ENCODE results near the gene TRPT1. TPM values are rescaled to one million over a fixed set of nuclear protein-coding genes. Genes with fewer than 3 reads are reported as not detected.
A peak's percentile ranks its signal among the peaks of the same experiment; 100 is the strongest.

The TRPT1 gene
- polyA plus RNA-seq, 3 donors: 24.8 to 34.6 (median 31.6) TPM

GRCh38 chr11:64240435-64241240 is 14.7 kb upstream of the TRPT1 start, which contains the start of gene FKBP2:
Gene FKBP2, plus strand, starts transcription at chr11:64241095. Its CDS starts 1,293 bp downstream, at chr11:64242388.
- peak within 1 kb of the TSS; percentile 99 for H3K4me2 ChIP-seq (replicated peaks; ENCODE audit: extremely low read depth, low read length, poor library complexity, severe bottlenecking)
- peak within 1 kb of the TSS; percentile 96 to 100 for H3K27ac ChIP-seq (ENCODE audit: low read depth in 1 of 2, low read length in 2 of 2)
- peaks cover 61 to 75% of the 10 kb centered on the region in 2 donors for H3K4me1 ChIP-seq (ENCODE audit: control insufficient read depth in 1 of 2, insufficient read depth in 2 of 2, low read length in 2 of 2)
- peak within 1 kb of the TSS; percentile 54 to 84 (median 81) for H3K4me3 ChIP-seq (replicated peaks in 1 of 3; ENCODE audit: low read depth in 2 of 3, low read length in 3 of 3)
- peaks cover 0 to 5% (median 0%) of the 10 kb centered on the region in 3 donors for H3K27me3 Mint-ChIP-seq (ENCODE audit: low read depth in 3 of 3)
- H3K79me2 ChIP-seq (ENCODE audit: insufficient read depth, low read length): peaks cover 33% of the 10 kb centered on the region
- H3K27me3 ChIP-seq (ENCODE audit: control insufficient read depth in 2 of 2, insufficient read depth in 2 of 2, low read length in 2 of 2): no peaks in the 10 kb centered on the region
- H3K36me3 Mint-ChIP-seq: peaks cover 22 to 24% of the 10 kb centered on the region in 2 donors
- H4K20me1 ChIP-seq (ENCODE audit: insufficient read depth, low read length): no peaks in the 10 kb centered on the region
- intact Hi-C loops (cut with micrococcal nuclease): loop anchor here (2.0 to 5.0 kb wide), 4 partner anchors 14 to 64 kb away; partner anchors contain the start of genes FERMT3 (in 2 of the 2), CATSPERZ (in 1 of the 2), ESRRA (in 1 of the 2) and NUDT22 (in 1 of the 2)
- no peak for TF ChIP-seq CTCF (IDR thresholded peaks at IDR 0.05)
- H3K36me3 ChIP-seq (replicated peaks in 1 of 2; ENCODE audit: control insufficient read depth in 1 of 2, insufficient read depth in 2 of 2, low read length in 2 of 2): peaks cover 10 to 12% of the 10 kb centered on the region in 2 donors
- H3K4me1 Mint-ChIP-seq: peaks cover 57% of the 10 kb centered on the region
- no peaks in the 10 kb centered on the region for H3K9me3 ChIP-seq (replicated peaks in 1 of 2; ENCODE audit: control insufficient read depth in 1 of 2, insufficient read depth in 1 of 2, low read length in 2 of 2)
- H3K27ac Mint-ChIP-seq: peak within 1 kb of the TSS; percentile 100
- H2AFZ ChIP-seq (ENCODE audit: insufficient read depth, low read depth, low read length, poor library complexity, severe bottlenecking): peak within 1 kb of the TSS; percentile 43
- no peaks in the 10 kb centered on the region for H3K9me3 Mint-ChIP-seq
- WGBS (ENCODE audit: insufficient coverage): 1% methylated on average over 50 of the region's 58 CpGs
- H3K4me3 Mint-ChIP-seq: peak within 1 kb of the TSS; percentile 87 to 92
- peak; percentile 98 to 99 (median 99) for DNase-seq
- H3K9ac ChIP-seq (ENCODE audit: insufficient read depth, low read length, poor library complexity, severe bottlenecking): peak within 1 kb of the TSS; percentile 95

GRCh38 chr11:64239662-64240434 is 13.9 kb upstream of the TRPT1 start:
- H3K27ac ChIP-seq (ENCODE audit: low read depth in 1 of 2, low read length in 2 of 2): peak overlapping the region; percentile 96 to 100
- 44% methylated on average over 8 of the region's 11 CpGs for WGBS (ENCODE audit: insufficient coverage)
- H3K4me3 ChIP-seq (replicated peaks in 1 of 3; ENCODE audit: low read depth in 2 of 3, low read length in 3 of 3): peak overlapping the region; percentile 40 to 84 (median 41)
- Mint-ChIP-seq H3K36me3 (peaks cover 22 to 24% of the 10 kb centered on the region in 2 donors), H3K4me1 (peaks cover 55% of the 10 kb centered on the region), H3K27me3 (ENCODE audit: low read depth in 3 of 3) (peaks cover 2 to 9% (median 7%) of the 10 kb centered on the region in 3 donors), H3K27ac (peak overlapping the region; percentile 100), H3K9me3 (no peaks in the 10 kb centered on the region), H3K4me3 (peak overlapping the region; percentile 87 to 92)
- H2AFZ ChIP-seq (ENCODE audit: insufficient read depth, low read depth, low read length, poor library complexity, severe bottlenecking): no peak overlapping the region
- intact Hi-C loops (cut with micrococcal nuclease): loop anchor here (2.0 to 5.0 kb wide), 4 partner anchors 13 to 65 kb away; partner anchors contain the start of genes FERMT3 (in 2 of the 2), CATSPERZ (in 1 of the 2), ESRRA (in 1 of the 2) and NUDT22 (in 1 of the 2)
- peaks cover 25% of the 10 kb centered on the region for H3K79me2 ChIP-seq (ENCODE audit: insufficient read depth, low read length)
- H3K4me2 ChIP-seq (replicated peaks; ENCODE audit: extremely low read depth, low read length, poor library complexity, severe bottlenecking): peak overlapping the region; percentile 99
- no peaks in the 10 kb centered on the region for H3K9me3 ChIP-seq (replicated peaks in 1 of 2; ENCODE audit: control insufficient read depth in 1 of 2, insufficient read depth in 1 of 2, low read length in 2 of 2)
- peak overlapping the region; percentile 95 for H3K9ac ChIP-seq (ENCODE audit: insufficient read depth, low read length, poor library complexity, severe bottlenecking)
- H3K36me3 ChIP-seq (replicated peaks in 1 of 2; ENCODE audit: control insufficient read depth in 1 of 2, insufficient read depth in 2 of 2, low read length in 2 of 2): peaks cover 10 to 12% of the 10 kb centered on the region in 2 donors
- H3K27me3 ChIP-seq (ENCODE audit: control insufficient read depth in 2 of 2, insufficient read depth in 2 of 2, low read length in 2 of 2): no peaks in the 10 kb centered on the region
- TF ChIP-seq CTCF (IDR thresholded peaks at IDR 0.05): no peak
- H3K4me1 ChIP-seq (ENCODE audit: control insufficient read depth in 1 of 2, insufficient read depth in 2 of 2, low read length in 2 of 2): peaks cover 60 to 75% of the 10 kb centered on the region in 2 donors
- peak; percentile 97 to 100 (median 98) for DNase-seq
- no peaks in the 10 kb centered on the region for H4K20me1 ChIP-seq (ENCODE audit: insufficient read depth, low read length)
